ENCODE measurements around the gene GP1BB. TPM values are rescaled to one million over a fixed set of nuclear protein-coding genes. Genes with fewer than 3 reads are reported as not detected.

The GP1BB gene
- polyA plus RNA-seq, 1 of the 3 experiments (the other 2 are of a cell fraction), result 1.5 TPM

DNA sequence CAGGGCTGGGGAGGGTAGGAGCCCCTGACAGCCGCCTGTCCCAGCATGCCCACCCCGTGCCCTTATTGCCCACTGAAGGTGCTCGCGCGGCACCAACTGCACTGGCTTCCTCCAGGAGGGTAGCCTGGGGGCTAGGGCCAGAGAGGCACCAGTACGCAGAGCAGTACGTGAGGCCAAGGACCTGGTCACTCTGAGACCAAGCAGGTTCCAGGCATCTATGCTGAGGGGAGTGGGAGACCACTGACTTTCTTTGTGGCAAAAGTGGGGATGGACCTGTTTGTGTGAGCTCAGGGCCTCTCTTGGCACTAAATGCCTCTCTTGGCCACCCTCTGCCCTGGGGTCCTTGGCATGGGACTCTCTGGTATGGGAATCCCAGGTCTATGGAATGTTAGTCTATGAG, 10.8 kb downstream of the GP1BB start (continued):
- TF ChIP-seq NRF1 (IDR thresholded peaks at IDR 0.05; ENCODE audit: low read depth, low read length) (no peak), RCOR1 (IDR thresholded peaks at IDR 0.05; ENCODE audit: low read length) (no peak)

DNA sequence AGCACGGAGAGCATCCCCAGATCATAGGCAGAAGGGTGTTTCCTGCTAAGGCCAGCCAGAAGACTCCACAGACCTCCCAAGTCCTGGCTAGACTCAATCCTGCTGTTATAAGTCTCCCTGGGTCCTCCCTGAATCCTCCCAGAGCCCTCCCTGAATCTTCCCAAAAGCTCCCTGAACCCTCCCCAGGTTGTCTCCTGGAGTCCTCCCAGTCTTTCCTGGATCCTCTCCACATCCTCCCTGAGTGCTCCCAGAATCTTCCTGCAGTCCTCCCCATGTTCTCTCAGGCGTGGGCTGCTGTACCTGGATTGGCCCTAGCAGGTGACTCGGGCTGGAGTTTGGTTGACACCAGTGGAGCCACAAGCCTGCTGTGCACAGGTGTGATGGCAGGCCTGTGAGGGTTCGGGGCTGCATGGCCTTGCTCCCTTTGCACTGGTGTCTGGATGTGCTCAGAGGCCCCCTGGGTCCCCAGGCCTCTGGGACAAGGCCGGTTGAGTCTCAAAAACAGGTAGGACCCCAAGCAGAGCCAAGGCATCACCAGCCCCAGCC, 11.6 kb downstream of the GP1BB start:
- Histone ChIP-seq H3K9me3 (no peaks in the 10 kb centered on the region), H3K27ac (ENCODE audit: low read depth in 2 of 2, low read length in 1 of 2) (no peak overlapping the region), H3K36me3 (replicated peaks in 1 of 2; ENCODE audit: control insufficient read depth in 1 of 2, insufficient read depth in 2 of 2, low read length in 1 of 2) (no peaks in the 10 kb centered on the region), H3K79me2 (ENCODE audit: insufficient read depth) (no peaks in the 10 kb centered on the region), H3K9me2 (no peaks in the 10 kb centered on the region), H2AFZ (ENCODE audit: low read depth) (no peak overlapping the region), H3K4me3 (ENCODE audit: low read depth in 2 of 2, low read length in 1 of 2) (no peak overlapping the region), H3K9ac (no peak overlapping the region), H3K4me1 (ENCODE audit: control insufficient read depth in 1 of 2, insufficient read depth in 2 of 2, low read depth in 1 of 2, low read length in 1 of 2) (peaks cover 0 to 17% of the 10 kb centered on the region in 2 experiments; a peak in 1 of 4 replicates), H3K27me3 (ENCODE audit: insufficient read depth) (no peaks in the 10 kb centered on the region), H3F3A (replicated peaks; ENCODE audit: insufficient read depth) (no peaks in the 10 kb centered on the region), H4K20me1 (ENCODE audit: insufficient read depth) (no peaks in the 10 kb centered on the region), H3K4me2 (no peak overlapping the region)
- no peak for DNase-seq
- POLR2A ChIA-PET, result no interaction called here
- TF ChIP-seq NFIC (IDR thresholded peaks at IDR 0.05; ENCODE audit: borderline replicate concordance), result no peak
- TF ChIP-seq, protein P1, sequence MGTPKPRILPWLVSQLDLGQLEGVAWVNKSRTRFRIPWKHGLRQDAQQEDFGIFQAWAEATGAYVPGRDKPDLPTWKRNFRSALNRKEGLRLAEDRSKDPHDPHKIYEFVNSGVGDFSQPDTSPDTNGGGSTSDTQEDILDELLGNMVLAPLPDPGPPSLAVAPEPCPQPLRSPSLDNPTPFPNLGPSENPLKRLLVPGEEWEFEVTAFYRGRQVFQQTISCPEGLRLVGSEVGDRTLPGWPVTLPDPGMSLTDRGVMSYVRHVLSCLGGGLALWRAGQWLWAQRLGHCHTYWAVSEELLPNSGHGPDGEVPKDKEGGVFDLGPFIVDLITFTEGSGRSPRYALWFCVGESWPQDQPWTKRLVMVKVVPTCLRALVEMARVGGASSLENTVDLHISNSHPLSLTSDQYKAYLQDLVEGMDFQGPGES (IDR thresholded peaks at IDR 0.05; ENCODE audit: low read depth, low read length), result no peak
- no peak for TF ChIP-seq NRF1 (IDR thresholded peaks at IDR 0.05; ENCODE audit: low read depth, low read length)
- no peak for TF ChIP-seq RXRA (IDR thresholded peaks at IDR 0.05; ENCODE audit: borderline replicate concordance, low read depth)
- TF ChIP-seq RCOR1 (IDR thresholded peaks at IDR 0.05; ENCODE audit: low read length), result no peak
- TF ChIP-seq GABPA (IDR thresholded peaks at IDR 0.05; ENCODE audit: low read depth), result no peak
- TF ChIP-seq RFX5 (IDR thresholded peaks at IDR 0.05; ENCODE audit: low read length), result no peak
- TF ChIP-seq SMC3 (IDR thresholded peaks at IDR 0.05; ENCODE audit: low read depth, low read length), result no peak
- TF ChIP-seq, protein P2, sequence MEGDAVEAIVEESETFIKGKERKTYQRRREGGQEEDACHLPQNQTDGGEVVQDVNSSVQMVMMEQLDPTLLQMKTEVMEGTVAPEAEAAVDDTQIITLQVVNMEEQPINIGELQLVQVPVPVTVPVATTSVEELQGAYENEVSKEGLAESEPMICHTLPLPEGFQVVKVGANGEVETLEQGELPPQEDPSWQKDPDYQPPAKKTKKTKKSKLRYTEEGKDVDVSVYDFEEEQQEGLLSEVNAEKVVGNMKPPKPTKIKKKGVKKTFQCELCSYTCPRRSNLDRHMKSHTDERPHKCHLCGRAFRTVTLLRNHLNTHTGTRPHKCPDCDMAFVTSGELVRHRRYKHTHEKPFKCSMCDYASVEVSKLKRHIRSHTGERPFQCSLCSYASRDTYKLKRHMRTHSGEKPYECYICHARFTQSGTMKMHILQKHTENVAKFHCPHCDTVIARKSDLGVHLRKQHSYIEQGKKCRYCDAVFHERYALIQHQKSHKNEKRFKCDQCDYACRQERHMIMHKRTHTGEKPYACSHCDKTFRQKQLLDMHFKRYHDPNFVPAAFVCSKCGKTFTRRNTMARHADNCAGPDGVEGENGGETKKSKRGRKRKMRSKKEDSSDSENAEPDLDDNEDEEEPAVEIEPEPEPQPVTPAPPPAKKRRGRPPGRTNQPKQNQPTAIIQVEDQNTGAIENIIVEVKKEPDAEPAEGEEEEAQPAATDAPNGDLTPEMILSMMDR (IDR thresholded peaks at IDR 0.05), result no peak
- TF ChIP-seq TEAD4 (IDR thresholded peaks at IDR 0.05; ENCODE audit: borderline replicate concordance, insufficient read depth), result no peak
- no peak for TF ChIP-seq GATA2 (CRISPR knock-in tag; IDR thresholded peaks at IDR 0.05)
- no peak for TF ChIP-seq YY1 (IDR thresholded peaks at IDR 0.05; ENCODE audit: low read depth)
- no peak for TF ChIP-seq TCF12 (IDR thresholded peaks at IDR 0.05)
- WGBS (ENCODE audit: low lambda C conversion rate), result 71% methylated on average over 4 of the region's 5 CpGs
- CTCF ChIA-PET, result interaction anchor here (1.0 kb wide), 1 partner anchor 141 kb away, joined by 3 read pairs; no protein-coding TSS in a partner anchor

Measured in SK-N-SH (cell line).